ENCODE data around the gene GLI3. TPM values are rescaled to one million over a fixed set of nuclear protein-coding genes. Genes with fewer than 3 reads are reported as not detected.

The GLI3 gene
- total and polyA plus RNA-seq, 12 donors, result 1.1 to 18.0 (median 4.6) TPM

DNA sequence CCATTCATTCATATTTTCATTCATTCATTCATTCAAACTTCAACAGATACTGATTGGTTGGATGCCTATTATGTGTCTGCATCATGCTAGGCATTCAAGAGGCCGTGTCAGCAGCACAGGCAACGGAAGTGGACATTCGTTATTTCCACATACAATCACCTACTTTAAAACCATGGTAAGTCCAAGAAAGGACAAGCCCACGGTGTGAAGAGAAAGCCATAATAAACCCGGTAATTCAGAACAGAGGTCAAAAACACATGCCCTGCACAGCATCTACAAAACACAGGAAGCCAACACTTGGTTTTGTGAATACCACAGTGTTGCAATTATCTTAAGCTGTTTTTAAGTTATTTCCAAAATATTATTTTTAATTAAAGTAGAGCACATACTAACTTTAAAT, 126.7 kb downstream of the GLI3 start:
- WGBS, 4 donors, result 86 to 93% (median 87%) methylated on average over 5 of the region's 5 CpGs
- Histone ChIP-seq H3K4me3 (no peak overlapping the region), H3K36me3 (replicated peaks in 1 of 2) (no peaks in the 10 kb centered on the region), H3K27me3 (no peaks in the 10 kb centered on the region), H3K4me1 (replicated peaks in 1 of 2) (peaks cover 0 to 12% of the 10 kb centered on the region in 2 donors), H3K9me3 (replicated peaks in 1 of 3) (no peaks in the 10 kb centered on the region), H3K27ac (no peak overlapping the region)
- TF ChIP-seq POLR2A (IDR thresholded peaks at IDR 0.05) (no peak), CTCF (IDR thresholded peaks at IDR 0.05) (no peak)
- DNase-seq, result no peak
- intact Hi-C loops (cut with DNase I), result no loop called here

DNA sequence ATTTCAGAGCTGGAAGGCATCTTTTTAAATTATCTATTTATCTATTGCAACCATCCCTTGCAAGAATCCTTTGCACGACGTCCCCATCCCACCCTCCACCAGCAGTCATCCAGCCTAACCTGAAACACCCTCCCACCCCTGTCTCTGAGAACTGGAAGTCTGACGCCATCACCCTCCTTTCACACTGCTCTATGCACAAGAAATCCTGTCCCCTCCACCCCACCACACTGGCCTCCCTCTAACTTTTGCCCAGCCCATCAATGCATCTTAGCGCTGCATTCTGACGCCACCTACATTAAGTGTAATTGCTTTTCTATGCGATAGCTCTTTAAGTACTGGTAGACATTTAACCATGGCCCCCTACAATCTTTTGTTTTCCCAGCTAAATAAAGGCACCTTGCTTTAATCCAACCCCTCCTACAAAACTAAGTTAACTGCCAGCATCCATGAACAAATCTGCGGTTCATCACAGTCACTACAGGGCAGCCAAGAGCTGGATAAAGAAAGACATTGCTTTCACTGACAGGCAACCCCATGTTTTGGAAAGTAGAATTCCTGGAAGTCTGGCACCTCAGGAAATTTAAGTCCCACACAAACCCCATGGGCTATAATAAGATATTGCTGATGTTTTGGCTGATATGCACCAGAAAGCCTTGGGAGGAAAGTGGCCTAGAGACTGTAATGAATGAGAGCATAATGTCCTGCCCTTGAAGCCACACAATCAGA, 128.0 kb downstream of the GLI3 start:
- TF ChIP-seq POLR2A (IDR thresholded peaks at IDR 0.05) (no peak), CTCF (IDR thresholded peaks at IDR 0.05) (no peak)
- no peaks in the 10 kb centered on the region for H3K27me3 ChIP-seq
- no peak overlapping the region for H3K4me3 ChIP-seq
- H3K9me3 ChIP-seq (replicated peaks in 1 of 3), result no peaks in the 10 kb centered on the region
- intact Hi-C loops (cut with DNase I), result no loop called here
- H3K27ac ChIP-seq, result no peak overlapping the region
- peaks cover 0 to 12% of the 10 kb centered on the region in 2 donors for H3K4me1 ChIP-seq (replicated peaks in 1 of 2)
- no peak for DNase-seq
- no peaks in the 10 kb centered on the region for H3K36me3 ChIP-seq (replicated peaks in 1 of 2)
- WGBS, 4 donors, result 89 to 92% (median 92%) methylated on average over 7 of the region's 7 CpGs

DNA sequence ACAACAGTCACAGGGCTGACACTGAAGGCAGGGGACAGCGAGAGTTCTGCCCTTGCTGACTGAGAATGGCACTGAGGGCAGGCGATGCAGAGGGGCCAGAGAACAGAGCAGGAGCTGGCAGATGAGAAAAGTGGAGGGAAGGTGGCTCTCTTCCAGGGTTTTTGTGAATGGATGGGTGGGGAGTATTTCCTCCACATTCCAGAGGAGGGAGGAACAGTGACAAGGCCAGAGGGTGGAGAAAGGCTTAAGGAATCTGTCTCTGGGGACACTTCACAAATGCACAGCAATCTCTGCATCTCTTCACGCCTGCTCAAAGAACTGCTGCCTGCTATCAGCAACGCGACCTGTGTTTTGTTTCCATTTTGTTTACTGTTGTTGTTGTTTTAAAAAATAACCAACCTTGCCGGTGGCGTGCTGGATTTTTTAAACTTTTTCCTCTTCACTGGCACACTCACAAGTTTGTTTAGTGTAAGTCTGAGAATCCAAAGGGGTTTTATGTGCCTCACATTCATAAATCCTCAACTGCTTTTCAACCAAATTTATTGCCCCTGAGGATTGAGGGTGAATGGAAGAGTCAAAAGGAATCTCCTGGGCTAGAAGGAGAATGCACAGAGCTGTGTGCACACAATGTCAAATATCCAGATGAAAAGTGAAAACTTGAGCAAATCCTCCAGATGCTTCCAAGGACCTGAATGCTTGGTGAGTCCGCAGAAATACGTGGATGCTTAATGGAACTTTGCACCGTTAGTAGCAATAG, 129.3 kb downstream of the GLI3 start:
- Histone ChIP-seq H3K4me1 (replicated peaks in 1 of 2) (peaks cover 0 to 12% of the 10 kb centered on the region in 2 donors), H3K36me3 (replicated peaks in 1 of 2) (no peaks in the 10 kb centered on the region), H3K4me3 (no peak overlapping the region), H3K27ac (no peak overlapping the region), H3K27me3 (no peaks in the 10 kb centered on the region), H3K9me3 (replicated peaks in 1 of 3) (no peaks in the 10 kb centered on the region)
- peak in 3 of 7 donors; percentile 7 to 32 (median 26) for DNase-seq
- TF ChIP-seq POLR2A (IDR thresholded peaks at IDR 0.05) (no peak), CTCF (IDR thresholded peaks at IDR 0.05) (no peak)
- intact Hi-C loops (cut with DNase I), result no loop called here
- 69 to 76% (median 71%) methylated on average over 10 of the region's 10 CpGs for WGBS, 4 donors

DNA sequence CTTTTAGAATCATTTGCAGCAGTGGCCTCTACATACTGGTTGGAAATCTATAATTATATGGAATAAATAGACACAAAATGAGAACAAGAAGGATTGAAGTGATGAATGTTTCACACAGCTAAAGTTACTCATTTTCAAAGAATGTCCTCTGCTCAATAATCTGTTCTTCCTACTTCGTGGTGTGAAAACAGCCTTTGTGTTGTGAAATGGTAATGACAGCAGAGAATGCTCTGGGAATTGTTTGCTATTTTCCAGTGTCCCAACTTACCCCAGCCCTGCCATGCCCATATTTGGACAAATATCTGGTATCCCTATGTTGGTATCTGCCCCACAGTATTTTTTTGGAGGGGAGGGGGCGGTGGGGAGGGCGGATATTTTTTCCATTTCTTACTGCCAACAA, 130.4 kb downstream of the GLI3 start:
- Histone ChIP-seq H3K36me3 (replicated peaks in 1 of 2) (no peaks in the 10 kb centered on the region), H3K27ac (no peak overlapping the region), H3K27me3 (no peaks in the 10 kb centered on the region), H3K9me3 (replicated peaks in 1 of 3) (no peaks in the 10 kb centered on the region), H3K4me1 (replicated peaks in 1 of 2) (peaks cover 0 to 12% of the 10 kb centered on the region in 2 donors), H3K4me3 (no peak overlapping the region)
- 82 to 90% (median 86%) methylated on average over 3 of the region's 3 CpGs for WGBS, 4 donors
- intact Hi-C loops (cut with DNase I), result no loop called here
- TF ChIP-seq CTCF (IDR thresholded peaks at IDR 0.05), result no peak
- TF ChIP-seq POLR2A (IDR thresholded peaks at IDR 0.05), result no peak
- DNase-seq, result no peak

All from adrenal gland (tissue), 12 donors.